ENCODE results near the gene CDK14.

DNA sequence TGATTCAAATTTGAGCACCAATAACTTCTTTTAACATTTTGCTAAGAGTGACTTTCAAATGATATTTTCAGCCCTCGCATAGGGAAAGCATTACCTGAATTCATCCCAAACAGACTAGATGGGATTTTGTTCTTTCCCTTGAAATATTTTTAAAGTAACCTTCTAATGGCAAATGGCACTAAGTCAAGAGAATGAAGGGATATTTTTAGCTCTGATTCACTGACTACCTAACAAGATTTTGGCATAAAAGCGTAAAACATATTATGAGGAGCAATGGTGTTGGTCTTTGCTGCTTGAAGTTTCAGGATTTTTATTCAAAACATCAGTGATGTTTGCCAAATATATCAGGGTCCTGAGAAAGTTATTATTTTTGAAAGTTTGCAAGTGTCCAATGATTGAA, 290.3 kb downstream of the CDK14 start:
- TF ChIP-seq CTCF (IDR thresholded peaks at IDR 0.05; ENCODE audit: low read depth, low read length, missing input control), result no peak
- no peak for TF ChIP-seq ATF3 (IDR thresholded peaks at IDR 0.05)
- TF ChIP-seq YY1 (IDR thresholded peaks at IDR 0.05), result no peak
